ENCODE data around the gene PHYKPL.

- TF ChIP-seq CTCF (IDR thresholded peaks at IDR 0.05) = no peak
- TF ChIP-seq POLR2A (IDR thresholded peaks at IDR 0.05) = no peak
- TF ChIP-seq EP300 (IDR thresholded peaks at IDR 0.05) = no peak
- no peak for TF ChIP-seq POLR2AphosphoS5 (IDR thresholded peaks at IDR 0.05)
Observed at GRCh38 chr5:178256746-178257145, 24.1 kb upstream of the PHYKPL start.
